Inferior parietal cortex (tissue), 1 donor: Measurements from ENCODE around the gene SMAP2.
"Not testable (repeated sequence)": the region's sequence is repeated elsewhere in the genome, so short reads cannot be mapped to it uniquely, and the experiment has no call there.

Experiments
- DNase-seq: peaks from one replicate; pipeline ENCODE4 v3.0.0-alpha.2; 2016; ENCODE audit errors: extremely low spot score

SMAP2 gene

GRCh38 chr1:40373323-40374283, at the start of gene SMAP2:
TSS of gene SMAP2 (plus strand) at chr1:40373727. CDS start at chr1:40374121, 394 bp downstream.
- peak; percentile 90 for DNase-seq

- DNase-seq: not testable (repeated sequence)
Measured at GRCh38 chr1:40331403-40331802, 42.1 kb upstream of the SMAP2 start.

- DNase-seq: no peak
Measured at GRCh38 chr1:40332695-40333094, 40.8 kb upstream of the SMAP2 start.

GRCh38 chr1:40337443-40337842, 36.1 kb upstream of the SMAP2 start:
- no peak for DNase-seq

- peak; percentile 85 for DNase-seq
Measured at GRCh38 chr1:40338745-40339419, 34.6 kb upstream of the SMAP2 start.

GRCh38 chr1:40339420-40340323, 33.9 kb upstream of the SMAP2 start:
- DNase-seq: no peak

- DNase-seq: no peak
Measured at GRCh38 chr1:40341491-40342380, 31.8 kb upstream of the SMAP2 start.

GRCh38 chr1:40342381-40342717, 31.2 kb upstream of the SMAP2 start:
- not testable (repeated sequence) for DNase-seq

GRCh38 chr1:40344597-40344996, 28.9 kb upstream of the SMAP2 start:
- DNase-seq: no peak

GRCh38 chr1:40350391-40350790, 23.1 kb upstream of the SMAP2 start:
- no peak for DNase-seq

- no peak for DNase-seq
Measured at GRCh38 chr1:40351124-40351523, 22.4 kb upstream of the SMAP2 start.

- no peak for DNase-seq
Measured at GRCh38 chr1:40352126-40352525, 21.4 kb upstream of the SMAP2 start.

- DNase-seq: no peak
Measured at GRCh38 chr1:40353082-40353481, 20.4 kb upstream of the SMAP2 start.

- DNase-seq: no peak
Measured at GRCh38 chr1:40357625-40358024, 15.9 kb upstream of the SMAP2 start.

- DNase-seq: no peak
Measured at GRCh38 chr1:40360631-40361030, 12.9 kb upstream of the SMAP2 start.

GRCh38 chr1:40361201-40361600, 12.3 kb upstream of the SMAP2 start:
- DNase-seq: no peak

- no peak for DNase-seq
Measured at GRCh38 chr1:40361637-40362036, 11.9 kb upstream of the SMAP2 start.

GRCh38 chr1:40362199-40362598, 11.3 kb upstream of the SMAP2 start:
- no peak for DNase-seq

GRCh38 chr1:40362699-40363098, 10.8 kb upstream of the SMAP2 start:
- DNase-seq: no peak

- DNase-seq: no peak
Measured at GRCh38 chr1:40363721-40364120, 9.8 kb upstream of the SMAP2 start.

- no peak for DNase-seq
Measured at GRCh38 chr1:40371707-40372258, 1.7 kb upstream of the SMAP2 start.
